Rectal smooth muscle tissue (tissue), 1 donor: ENCODE data around the gene ANKDD1A.

Source experiments
- H3K27ac ChIP-seq: one replicate; pipeline ENCODE4 v1.7.0; 2013; ENCODE audit warnings: low read depth, low read length, inconsistent platforms
- H3K27me3 ChIP-seq: one replicate; pipeline ENCODE4 v1.7.0; 2013; ENCODE audit warnings: low read length; ENCODE audit not compliant: control insufficient read depth, insufficient read depth
- H3K36me3 ChIP-seq: one replicate; pipeline ENCODE4 v1.7.0; 2013; ENCODE audit warnings: low read length; ENCODE audit not compliant: control insufficient read depth, insufficient read depth
- H3K4me1 ChIP-seq: one replicate; pipeline ENCODE4 v1.7.0; 2013; ENCODE audit warnings: low read length; ENCODE audit not compliant: control insufficient read depth, insufficient read depth
- H3K4me3 ChIP-seq: one replicate; pipeline ENCODE4 v1.7.0; 2013; ENCODE audit warnings: low read length
- H3K9ac ChIP-seq: one replicate; pipeline ENCODE4 v1.7.0; 2013; ENCODE audit warnings: low read length

ANKDD1A gene

DNA sequence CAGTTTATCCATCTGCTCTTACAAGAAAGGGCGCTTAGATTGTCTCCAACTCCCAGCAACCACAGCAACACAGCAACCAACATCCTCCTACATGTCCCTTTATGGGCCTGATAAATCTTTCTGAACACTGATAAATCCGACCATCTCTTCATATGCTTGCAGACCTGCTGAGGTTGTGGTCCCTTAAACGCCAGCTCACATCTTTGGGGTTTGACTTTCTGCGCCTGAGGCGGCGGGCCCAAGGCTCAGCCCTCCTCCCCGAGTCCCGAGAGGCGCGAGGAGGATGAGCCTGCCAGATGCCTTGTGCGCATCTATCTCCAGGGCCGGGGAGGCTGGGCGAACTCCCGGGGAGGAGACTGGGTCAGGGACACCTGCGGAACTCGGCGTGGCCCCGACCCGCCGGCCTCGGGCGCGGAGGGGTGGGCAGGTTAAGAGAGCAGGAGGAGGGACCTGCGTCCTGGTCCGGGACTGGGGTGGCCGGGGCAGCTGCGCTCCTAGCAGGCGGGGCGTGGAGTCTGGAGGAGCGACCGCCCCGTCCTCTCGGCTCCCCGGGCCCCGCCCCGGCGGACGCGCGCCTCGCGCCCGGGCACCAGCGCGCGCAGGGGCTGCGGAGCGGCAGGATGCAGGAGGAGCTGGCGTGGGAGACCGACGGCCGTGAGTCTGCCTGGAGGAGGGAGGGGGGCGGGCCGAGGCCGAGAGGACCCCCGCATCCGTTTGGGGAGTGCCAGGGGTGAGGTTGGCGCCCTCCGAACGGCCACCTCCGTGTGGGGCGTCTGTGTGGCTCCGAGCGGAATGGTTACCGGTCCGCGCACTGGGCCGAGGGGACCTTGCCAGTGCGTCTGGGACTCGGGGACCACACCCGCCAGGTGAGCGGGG, at the start of gene ANKDD1A:
TSS of gene ANKDD1A (plus strand) at position 592 of the 876 bp plus-strand sequence. CDS start at position 621, 29 bp downstream.
- H3K27me3 ChIP-seq = no peaks in the 10 kb centered on the region
- H3K27ac ChIP-seq = no peak within 1 kb of the TSS
- peaks cover 5% of the 10 kb centered on the region for H3K4me1 ChIP-seq
- H3K4me3 ChIP-seq = peak within 1 kb of the TSS; percentile 67
- H3K9ac ChIP-seq = no peak within 1 kb of the TSS
- no peaks in the 10 kb centered on the region for H3K36me3 ChIP-seq

DNA sequence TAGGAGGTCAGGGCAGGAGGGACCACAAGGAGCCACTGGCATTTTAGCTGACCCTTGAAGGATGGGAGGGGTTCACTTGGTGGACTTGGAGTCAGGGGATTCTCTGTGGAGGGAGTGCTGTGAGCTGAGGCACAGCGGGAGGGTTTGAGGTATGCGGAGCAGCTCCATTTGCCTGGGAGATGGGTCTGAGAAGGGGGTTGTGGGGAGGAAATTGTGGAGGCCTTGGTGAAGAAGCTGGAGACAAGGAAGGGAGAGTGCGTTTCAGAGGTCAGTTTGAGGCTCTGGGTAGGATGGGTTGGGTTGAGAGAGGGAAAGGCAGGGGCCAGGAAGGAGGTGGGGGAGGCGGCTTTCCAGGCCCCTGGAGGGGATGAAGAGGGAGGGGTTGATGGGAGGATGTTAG, 49.7 kb upstream of the ANKDD1A start:
- H3K4me3 ChIP-seq = no peak overlapping the region
- H3K36me3 ChIP-seq = peaks cover 25% of the 10 kb centered on the region
- no peaks in the 10 kb centered on the region for H3K27me3 ChIP-seq
- no peak overlapping the region for H3K9ac ChIP-seq
- H3K4me1 ChIP-seq = peaks cover 16% of the 10 kb centered on the region
- no peak overlapping the region for H3K27ac ChIP-seq

DNA sequence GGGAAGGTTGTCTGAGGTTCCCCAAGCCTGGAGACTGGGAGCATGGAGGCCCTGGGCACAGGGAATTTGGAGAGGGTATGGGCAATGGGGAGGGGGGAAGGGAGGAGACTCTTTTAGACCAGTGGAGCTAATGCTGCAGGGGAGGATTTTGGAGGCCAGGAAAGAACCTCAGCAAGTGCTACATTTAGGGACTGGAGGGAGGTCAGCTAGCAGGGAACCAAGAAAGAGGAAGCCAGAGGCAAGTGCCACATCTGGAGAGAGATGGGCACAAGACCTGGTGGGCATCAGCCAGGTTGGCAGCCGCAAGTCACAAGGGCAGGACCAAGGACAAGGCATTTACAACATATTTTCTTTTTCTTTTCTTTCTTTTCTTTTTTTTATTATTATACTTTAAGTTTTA, 49.3 kb upstream of the ANKDD1A start:
- Histone ChIP-seq H3K4me3 (no peak overlapping the region), H3K36me3 (peaks cover 25% of the 10 kb centered on the region), H3K4me1 (peaks cover 11% of the 10 kb centered on the region), H3K27ac (no peak overlapping the region), H3K27me3 (no peaks in the 10 kb centered on the region), H3K9ac (no peak overlapping the region)

DNA sequence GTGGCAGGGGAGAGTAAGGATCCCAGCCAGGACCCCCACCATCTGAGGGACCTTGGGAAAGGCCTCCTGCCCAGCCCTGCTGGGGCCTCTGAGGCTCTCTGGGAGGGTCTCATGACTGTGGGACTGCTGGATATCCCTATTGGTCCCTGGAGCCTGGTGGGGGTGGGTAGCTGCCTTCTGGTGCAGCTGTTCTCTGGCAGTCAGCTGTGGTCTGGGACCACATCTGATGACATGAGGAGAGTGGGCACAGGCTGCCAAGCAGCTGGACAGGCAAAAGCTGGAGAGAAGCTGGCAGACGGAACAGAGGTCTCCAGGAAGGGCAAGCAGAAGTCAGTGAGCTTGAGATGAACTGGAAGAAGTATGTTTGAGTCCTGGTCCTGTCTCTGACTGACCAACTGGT, 47.6 kb upstream of the ANKDD1A start:
- Histone ChIP-seq H3K36me3 (peaks cover 25% of the 10 kb centered on the region), H3K9ac (no peak overlapping the region), H3K27me3 (no peaks in the 10 kb centered on the region), H3K4me1 (peaks cover 3% of the 10 kb centered on the region), H3K27ac (no peak overlapping the region), H3K4me3 (no peak overlapping the region)

DNA sequence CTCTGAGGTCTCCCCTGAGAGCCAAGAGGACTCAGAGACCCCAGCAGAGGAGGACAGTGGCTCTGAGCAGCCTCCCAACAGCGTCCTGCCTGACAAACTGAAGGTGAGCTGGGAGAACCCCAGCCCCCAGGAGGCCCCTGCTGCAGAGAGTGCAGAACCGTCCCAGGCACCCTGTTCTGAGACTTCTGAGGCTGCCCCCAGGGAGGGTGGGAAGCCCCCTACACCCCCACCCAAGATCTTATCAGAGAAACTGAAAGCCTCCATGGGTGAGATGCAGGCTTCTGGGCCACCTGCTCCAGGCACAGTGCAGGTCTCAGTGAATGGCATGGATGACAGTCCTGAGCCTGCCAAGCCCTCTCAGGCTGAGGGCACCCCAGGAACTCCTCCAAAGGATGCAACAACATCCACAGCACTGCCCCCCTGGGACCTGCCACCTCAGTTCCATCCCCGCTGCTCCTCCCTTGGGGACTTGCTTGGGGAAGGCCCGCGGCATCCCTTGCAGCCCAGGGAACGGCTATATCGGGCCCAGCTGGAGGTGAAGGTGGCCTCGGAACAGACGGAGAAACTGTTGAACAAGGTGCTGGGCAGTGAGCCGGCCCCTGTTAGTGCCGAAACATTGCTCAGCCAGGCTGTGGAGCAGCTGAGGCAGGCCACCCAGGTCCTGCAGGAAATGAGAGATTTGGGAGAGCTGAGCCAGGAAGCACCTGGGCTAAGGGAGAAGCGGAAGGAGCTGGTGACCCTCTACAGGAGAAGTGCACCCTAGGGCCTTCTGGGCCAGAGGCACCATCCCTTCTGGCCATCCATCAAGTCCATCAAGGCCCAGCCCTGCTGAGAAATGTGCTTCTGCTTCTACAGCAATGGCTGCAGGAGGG, 46.3 kb upstream of the ANKDD1A start:
- Histone ChIP-seq H3K27me3 (no peaks in the 10 kb centered on the region), H3K9ac (no peak overlapping the region), H3K27ac (peak overlapping the region; percentile 70), H3K4me1 (peaks cover 3% of the 10 kb centered on the region), H3K4me3 (no peak overlapping the region), H3K36me3 (peaks cover 17% of the 10 kb centered on the region)

DNA sequence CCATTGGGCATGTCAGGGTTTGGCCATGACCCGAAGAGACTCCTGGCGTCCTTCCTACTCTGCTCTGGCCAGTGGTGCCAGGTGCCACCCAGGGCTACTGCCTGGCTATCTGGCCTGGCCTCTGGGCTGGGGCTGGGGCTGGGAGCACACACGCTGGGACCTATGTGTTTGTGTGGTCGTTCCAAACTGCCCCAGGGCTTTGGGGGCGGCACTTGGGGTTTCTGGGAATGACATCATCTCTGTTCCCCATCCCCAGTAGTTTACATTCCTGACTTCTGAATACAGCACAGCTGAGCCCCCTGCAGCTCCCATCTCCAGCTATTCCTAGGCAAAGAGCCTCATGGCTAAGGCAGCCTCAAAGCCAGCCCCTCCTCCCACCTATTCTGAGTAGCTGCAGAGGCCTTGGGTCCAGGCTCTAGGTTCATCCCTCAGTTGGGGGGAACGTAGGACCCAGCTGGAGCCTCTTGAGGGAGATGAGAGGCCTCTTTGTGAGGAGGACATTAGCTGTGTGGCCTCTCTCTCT, 45.6 kb upstream of the ANKDD1A start:
- H3K4me1 ChIP-seq = peaks cover 3% of the 10 kb centered on the region
- H3K27ac ChIP-seq = peak overlapping the region; percentile 70
- no peak overlapping the region for H3K4me3 ChIP-seq
- peaks cover 17% of the 10 kb centered on the region for H3K36me3 ChIP-seq
- no peaks in the 10 kb centered on the region for H3K27me3 ChIP-seq
- H3K9ac ChIP-seq = no peak overlapping the region

DNA sequence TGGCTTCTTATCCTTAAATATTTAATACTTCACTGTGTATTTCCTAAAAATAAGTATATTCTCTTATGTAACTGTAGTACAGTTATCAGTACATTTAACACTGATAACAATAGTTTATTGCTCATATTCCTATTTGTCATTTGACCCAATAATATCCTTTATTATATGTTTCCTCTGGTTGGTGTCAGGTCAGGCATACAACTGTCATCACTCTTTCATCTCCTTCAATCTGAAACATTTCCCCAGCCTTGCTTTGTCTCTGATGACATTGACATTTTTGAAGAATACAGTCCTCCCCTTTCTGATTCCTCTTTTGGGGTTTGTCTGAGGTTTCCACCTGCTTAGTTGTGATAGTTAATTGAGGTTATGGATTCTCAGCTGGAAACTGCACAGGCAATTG, 42.2 kb upstream of the ANKDD1A start:
- Histone ChIP-seq H3K36me3 (peaks cover 9% of the 10 kb centered on the region), H3K27ac (no peak overlapping the region), H3K27me3 (no peaks in the 10 kb centered on the region), H3K9ac (no peak overlapping the region), H3K4me1 (peaks cover 7% of the 10 kb centered on the region), H3K4me3 (no peak overlapping the region)

DNA sequence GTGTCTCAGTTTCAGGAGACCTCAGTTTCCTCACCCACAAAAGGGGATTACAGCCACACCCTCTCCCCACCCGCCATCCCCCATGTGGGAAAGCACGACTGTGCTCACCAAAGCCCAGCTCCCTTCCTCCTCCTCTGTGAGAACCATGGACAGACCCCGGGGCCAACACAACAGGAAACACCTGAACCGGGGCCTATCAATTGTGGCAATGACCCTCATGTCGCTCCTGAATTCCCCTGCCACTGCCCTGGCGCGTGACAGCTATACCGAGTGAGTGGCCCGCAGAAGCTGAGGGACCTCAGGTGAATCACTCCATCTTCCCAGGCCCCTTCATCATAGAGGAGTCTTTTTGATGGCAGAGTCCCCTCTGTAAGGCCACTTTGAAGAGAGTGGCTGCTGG, 41.3 kb upstream of the ANKDD1A start:
- Histone ChIP-seq H3K4me3 (no peak overlapping the region), H3K9ac (no peak overlapping the region), H3K27ac (no peak overlapping the region), H3K4me1 (peaks cover 7% of the 10 kb centered on the region), H3K27me3 (no peaks in the 10 kb centered on the region), H3K36me3 (peaks cover 5% of the 10 kb centered on the region)

DNA sequence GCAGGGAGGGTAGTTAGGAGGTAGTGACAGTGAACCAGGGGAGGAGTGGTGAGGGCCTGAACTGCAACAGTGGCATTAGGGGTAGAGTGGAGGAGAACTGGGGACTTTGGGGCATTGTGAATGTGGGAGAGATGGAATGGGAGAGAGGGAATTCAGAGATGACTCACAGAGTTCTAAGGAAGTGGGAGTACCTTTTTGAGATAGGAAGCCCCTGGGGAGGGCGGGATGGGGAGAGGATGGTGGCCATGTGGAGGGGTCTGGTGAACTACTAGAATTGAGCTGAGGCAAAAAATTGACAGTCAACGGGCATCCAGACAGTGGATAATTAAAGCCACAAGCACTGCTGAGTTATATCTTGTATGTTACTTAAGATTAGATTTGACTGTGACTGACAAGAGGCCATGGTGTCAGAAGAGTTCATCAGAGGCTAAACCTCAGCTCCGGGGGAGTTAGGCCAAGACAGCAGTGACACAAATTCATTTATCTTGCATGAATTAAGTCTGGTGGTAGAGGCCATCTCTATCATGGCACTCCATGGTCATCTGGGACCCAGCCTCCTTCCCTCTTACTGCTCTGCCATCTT, 36.0 kb upstream of the ANKDD1A start:
- Histone ChIP-seq H3K9ac (no peak overlapping the region), H3K27me3 (no peaks in the 10 kb centered on the region), H3K4me3 (no peak overlapping the region), H3K36me3 (no peaks in the 10 kb centered on the region), H3K27ac (no peak overlapping the region), H3K4me1 (peaks cover 4% of the 10 kb centered on the region)

DNA sequence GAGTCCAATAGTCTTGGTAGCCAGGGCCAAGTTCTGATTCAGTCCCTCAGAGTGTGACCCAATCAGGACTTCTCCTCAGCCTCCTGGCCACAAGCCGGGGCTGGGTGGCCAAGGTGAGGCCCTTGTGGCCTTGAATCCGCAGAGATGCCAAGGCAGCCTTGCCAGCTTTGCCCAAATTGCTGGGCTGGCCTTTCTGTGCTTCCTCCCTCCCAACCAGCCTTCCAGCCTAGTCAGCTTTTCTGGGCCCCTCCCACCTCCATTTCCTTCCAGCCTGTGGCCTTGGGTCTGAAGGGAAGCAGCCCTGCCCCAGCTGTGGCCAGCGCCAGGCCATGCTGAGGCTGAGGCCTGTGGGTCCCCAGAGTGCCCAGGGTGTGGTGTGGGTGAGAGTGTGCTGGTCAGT, 34.3 kb upstream of the ANKDD1A start:
- Histone ChIP-seq H3K9ac (no peak overlapping the region), H3K4me1 (peaks cover 4% of the 10 kb centered on the region), H3K27ac (peak overlapping the region; percentile 16)

DNA sequence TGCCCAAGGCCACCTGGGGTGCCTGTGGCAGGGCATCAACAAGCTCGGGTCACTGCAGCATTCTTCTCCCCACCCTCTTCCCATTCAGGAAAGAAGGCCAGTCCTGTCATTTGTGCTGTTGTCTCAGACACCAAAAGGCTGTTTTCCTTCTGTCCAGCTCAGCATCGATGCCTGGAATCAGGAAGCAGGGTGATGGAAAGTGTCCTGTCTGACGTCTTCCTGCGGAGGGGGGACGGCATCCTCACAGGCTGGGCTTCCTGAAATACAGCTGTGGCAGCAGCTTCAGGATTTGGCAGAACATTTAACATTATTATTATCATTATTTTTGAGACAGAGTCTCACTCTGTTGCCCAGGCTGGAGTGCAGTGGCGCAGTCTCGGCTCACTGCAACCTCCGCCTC, 33.0 kb upstream of the ANKDD1A start:
- Histone ChIP-seq H3K27me3 (no peaks in the 10 kb centered on the region), H3K9ac (no peak overlapping the region), H3K36me3 (no peaks in the 10 kb centered on the region), H3K4me1 (peaks cover 3% of the 10 kb centered on the region), H3K27ac (no peak overlapping the region), H3K4me3 (no peak overlapping the region)

More for the DNA sequence above, 34.3 kb upstream of the ANKDD1A start:
- no peaks in the 10 kb centered on the region for H3K27me3 ChIP-seq
- H3K4me3 ChIP-seq = no peak overlapping the region
- no peaks in the 10 kb centered on the region for H3K36me3 ChIP-seq

DNA sequence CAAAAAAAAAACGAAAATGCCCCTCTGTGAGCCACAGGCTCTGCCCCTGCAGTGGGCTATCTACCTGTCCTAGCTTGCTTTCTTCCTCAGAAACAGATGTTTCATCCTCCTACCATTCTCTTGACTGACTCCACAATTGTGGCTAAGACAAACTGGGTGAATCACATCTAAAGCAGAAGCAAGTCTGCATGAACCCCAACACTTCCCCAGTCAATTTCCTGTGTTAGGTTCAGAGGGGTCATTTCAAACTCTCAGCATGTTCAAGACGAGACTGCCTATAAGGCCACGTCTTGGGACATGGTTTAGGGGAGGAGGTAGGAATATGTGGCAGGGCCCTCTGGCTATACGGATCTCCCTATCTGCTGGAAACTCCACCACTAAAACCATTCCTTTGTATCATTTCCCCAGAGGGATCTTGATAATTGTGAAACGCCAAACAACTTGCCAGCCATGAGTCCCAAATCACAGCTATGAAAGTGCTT, 28.6 kb upstream of the ANKDD1A start:
- H3K4me1 ChIP-seq = peaks cover 4% of the 10 kb centered on the region
- H3K27me3 ChIP-seq = no peaks in the 10 kb centered on the region
- H3K36me3 ChIP-seq = no peaks in the 10 kb centered on the region
- H3K9ac ChIP-seq = no peak overlapping the region
- H3K4me3 ChIP-seq = no peak overlapping the region
- peak overlapping the region; percentile 47 for H3K27ac ChIP-seq
